ENCODE data around the gene ART5.

DNA sequence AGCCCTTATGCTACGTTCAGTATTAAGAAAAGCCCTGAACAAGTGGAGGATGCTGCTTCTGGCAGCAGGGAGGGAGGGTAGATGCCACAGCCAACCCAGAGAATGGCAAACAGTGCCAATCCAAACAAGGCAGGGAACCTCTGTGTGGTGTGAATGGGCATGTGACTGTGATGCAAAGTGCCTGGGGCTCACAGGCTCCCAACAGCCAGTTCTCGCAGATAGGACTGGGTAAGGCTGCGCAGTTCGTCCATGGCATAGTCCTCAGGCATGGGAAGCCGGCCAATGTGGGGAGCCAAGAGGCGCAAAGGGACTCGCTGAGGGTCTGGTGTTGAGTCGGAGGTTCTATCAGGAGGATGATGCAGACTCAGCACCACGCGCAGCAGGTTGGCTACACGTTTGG lies 34.2 kb upstream of the ART5 start:
- no peak for TF ChIP-seq POLR2AphosphoS5 (IDR thresholded peaks at IDR 0.05)
- TF ChIP-seq, protein P1, sequence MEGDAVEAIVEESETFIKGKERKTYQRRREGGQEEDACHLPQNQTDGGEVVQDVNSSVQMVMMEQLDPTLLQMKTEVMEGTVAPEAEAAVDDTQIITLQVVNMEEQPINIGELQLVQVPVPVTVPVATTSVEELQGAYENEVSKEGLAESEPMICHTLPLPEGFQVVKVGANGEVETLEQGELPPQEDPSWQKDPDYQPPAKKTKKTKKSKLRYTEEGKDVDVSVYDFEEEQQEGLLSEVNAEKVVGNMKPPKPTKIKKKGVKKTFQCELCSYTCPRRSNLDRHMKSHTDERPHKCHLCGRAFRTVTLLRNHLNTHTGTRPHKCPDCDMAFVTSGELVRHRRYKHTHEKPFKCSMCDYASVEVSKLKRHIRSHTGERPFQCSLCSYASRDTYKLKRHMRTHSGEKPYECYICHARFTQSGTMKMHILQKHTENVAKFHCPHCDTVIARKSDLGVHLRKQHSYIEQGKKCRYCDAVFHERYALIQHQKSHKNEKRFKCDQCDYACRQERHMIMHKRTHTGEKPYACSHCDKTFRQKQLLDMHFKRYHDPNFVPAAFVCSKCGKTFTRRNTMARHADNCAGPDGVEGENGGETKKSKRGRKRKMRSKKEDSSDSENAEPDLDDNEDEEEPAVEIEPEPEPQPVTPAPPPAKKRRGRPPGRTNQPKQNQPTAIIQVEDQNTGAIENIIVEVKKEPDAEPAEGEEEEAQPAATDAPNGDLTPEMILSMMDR (IDR thresholded peaks at IDR 0.05): no peak
- TF ChIP-seq EP300 (IDR thresholded peaks at IDR 0.05): no peak

Data from sigmoid colon (tissue), 4 donors.